Gastroesophageal sphincter (tissue), 3 donors: ENCODE measurements around the gene PPP6R2.

Source experiments
- EP300 ChIP-seq: sonication (generic); formaldehyde crosslinking; IDR thresholded peaks from one replicate; pipeline ENCODE4 v1.6.1; 2017; ENCODE audit warnings: antibody characterized with exemption, mild to moderate bottlenecking
- POLR2A ChIP-seq, 2 donors: fragments of 450-650 bp; IDR thresholded peaks; one replicate each; pipeline ENCODE4 v1.6.1; 2017; ENCODE audit warnings: antibody characterized with exemption in 2 of 2, mild to moderate bottlenecking in 2 of 2, moderate library complexity in 1 of 2
- POLR2AphosphoS5 ChIP-seq: sonication (generic); formaldehyde crosslinking; IDR thresholded peaks from one replicate; pipeline ENCODE4 v1.6.1; 2017; ENCODE audit warnings: antibody characterized with exemption
- TF ChIP-seq, protein P1 (sequence below), 4 experiments: fragments of 200-600 bp in 2 of 4; fragments of 450-650 bp in 2 of 4; sonication (generic) in 1 of 4; IDR thresholded peaks; one replicate each; pipeline ENCODE4 v1.5.1; 2017 to 2019; ENCODE audit warnings: antibody characterized with exemption in 4 of 4, mild to moderate bottlenecking in 2 of 4, moderate library complexity in 2 of 4

DNA sequence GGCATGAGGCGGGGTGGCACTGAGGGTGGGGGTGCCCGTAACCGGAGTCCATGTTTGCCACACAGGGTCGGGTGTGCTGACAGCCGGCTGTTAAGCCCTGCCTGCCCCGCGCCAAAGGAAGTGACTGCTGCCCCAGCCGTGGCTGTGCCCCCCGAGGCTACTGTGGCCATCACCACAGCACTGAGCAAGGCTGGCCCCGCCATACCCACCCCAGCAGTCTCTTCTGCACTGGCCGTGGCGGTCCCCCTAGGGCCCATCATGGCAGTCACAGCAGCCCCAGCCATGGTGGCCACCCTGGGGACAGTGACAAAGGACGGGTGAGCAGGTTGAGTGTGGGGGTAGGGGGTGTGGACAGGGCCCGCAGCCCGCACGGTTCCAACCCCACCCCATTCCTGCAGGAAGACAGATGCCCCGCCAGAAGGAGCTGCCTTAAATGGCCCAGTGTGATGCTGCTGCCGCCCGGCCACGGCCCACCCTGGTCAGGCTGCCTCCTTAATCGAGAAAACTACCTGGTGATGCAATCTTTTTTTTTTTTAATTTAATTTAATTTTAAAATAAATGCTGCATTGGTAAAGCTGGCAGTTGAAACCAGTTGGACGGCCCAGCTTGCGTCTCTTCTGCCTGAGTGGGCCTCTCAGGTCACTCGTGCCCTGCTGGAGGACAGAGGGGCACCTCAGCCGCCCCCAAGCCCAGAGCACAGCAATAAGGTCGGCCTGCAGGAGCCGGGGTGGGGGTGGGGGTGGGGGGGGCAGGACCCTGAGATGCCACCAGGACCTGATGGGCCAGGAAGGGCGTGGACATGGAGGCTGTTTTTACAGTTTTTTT lies 100.9 kb downstream of the PPP6R2 start:
- TF ChIP-seq, protein P1, sequence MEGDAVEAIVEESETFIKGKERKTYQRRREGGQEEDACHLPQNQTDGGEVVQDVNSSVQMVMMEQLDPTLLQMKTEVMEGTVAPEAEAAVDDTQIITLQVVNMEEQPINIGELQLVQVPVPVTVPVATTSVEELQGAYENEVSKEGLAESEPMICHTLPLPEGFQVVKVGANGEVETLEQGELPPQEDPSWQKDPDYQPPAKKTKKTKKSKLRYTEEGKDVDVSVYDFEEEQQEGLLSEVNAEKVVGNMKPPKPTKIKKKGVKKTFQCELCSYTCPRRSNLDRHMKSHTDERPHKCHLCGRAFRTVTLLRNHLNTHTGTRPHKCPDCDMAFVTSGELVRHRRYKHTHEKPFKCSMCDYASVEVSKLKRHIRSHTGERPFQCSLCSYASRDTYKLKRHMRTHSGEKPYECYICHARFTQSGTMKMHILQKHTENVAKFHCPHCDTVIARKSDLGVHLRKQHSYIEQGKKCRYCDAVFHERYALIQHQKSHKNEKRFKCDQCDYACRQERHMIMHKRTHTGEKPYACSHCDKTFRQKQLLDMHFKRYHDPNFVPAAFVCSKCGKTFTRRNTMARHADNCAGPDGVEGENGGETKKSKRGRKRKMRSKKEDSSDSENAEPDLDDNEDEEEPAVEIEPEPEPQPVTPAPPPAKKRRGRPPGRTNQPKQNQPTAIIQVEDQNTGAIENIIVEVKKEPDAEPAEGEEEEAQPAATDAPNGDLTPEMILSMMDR (IDR thresholded peaks at IDR 0.05) = no peak
- TF ChIP-seq EP300 (no peak), POLR2A (IDR thresholded peaks at IDR 0.05) (no peak), POLR2AphosphoS5 (no peak)
